A549 treated with AZD9567 at 1 μM for 4 hours (cell line): ENCODE measurements around the gene CDKN1B. TPM values are rescaled to one million over a fixed set of nuclear protein-coding genes. Genes with fewer than 3 reads are reported as not detected.

ENCODE experiments used
- total RNA-seq: library from RNA; stranded (reverse); fragments of 200-300 nt; extraction: Qiagen RNA extraction; gene quantifications from 5 replicates; pipeline ENCODE4 v1.2.3, GENCODE V29; 2022; ENCODE audit not compliant: insufficient read depth

The CDKN1B gene
- 13.5 to 18.4 TPM (median 16.2 TPM) in 5 replicates for total RNA-seq

GRCh38 chr12:12716793-12717585 lies at the start of gene CDKN1B:
Gene CDKN1B (plus strand): TSS chr12:12717368. CDS start chr12:12717840, 472 bp downstream.

Other genes with a start within 250 kb of the CDKN1B start
- 6.8 to 8.5 TPM (median 7.8 TPM) in 5 replicates for gene DUSP16, start 154.5 kb upstream of the CDKN1B start, total RNA-seq
- gene CREBL2, start 105.5 kb upstream of the CDKN1B start, total RNA-seq: 15.8 to 26.8 TPM (median 17.3 TPM) in 5 replicates
- 0.70 to 1.0 TPM (median 0.79 TPM) in 4 of 5 replicates, not detected in the other for gene GPR19, start 21.2 kb upstream of the CDKN1B start, total RNA-seq
- 0.14 to 0.40 TPM (median 0.18 TPM) in 4 of 5 replicates, not detected in the other for gene APOLD1, start 68.3 kb downstream of the CDKN1B start, total RNA-seq
- 73.6 to 76.5 TPM (median 74.7 TPM) in 5 replicates for gene DDX47, start 96.0 kb downstream of the CDKN1B start, total RNA-seq
- 245 to 318 TPM (median 282 TPM) in 5 replicates for gene GPRC5A, start 174.2 kb downstream of the CDKN1B start, total RNA-seq
- gene GPRC5D, start 234.8 kb downstream of the CDKN1B start, total RNA-seq: not detected in 5 replicates